Right lobe of liver (tissue), 6 donors: ENCODE data around the gene DYRK1A. TPM values are rescaled to one million over a fixed set of nuclear protein-coding genes. Genes with fewer than 3 reads are reported as not detected.
A peak's percentile ranks its signal among the peaks of the same experiment; 100 is the strongest.

Experiments used
- ATAC-seq, 4 donors: fragments of 200-7000 bp; cut with Tn5 transposase; one replicate each; pipeline ENCODE4 v1.9.1; 2020; ENCODE audit warnings: mild to moderate bottlenecking in 4 of 4, moderate library complexity in 4 of 4
- DNase-seq, 3 donors: peaks; one replicate each; pipeline ENCODE4 v3.0.0-alpha.2; 2020
- H3K27ac ChIP-seq, 3 donors: fragments of 200-600 bp; one replicate each; pipeline ENCODE4 v1.8.0; 2022
- H3K27me3 ChIP-seq, 2 donors: fragments of 200-600 bp; one replicate each; pipeline ENCODE4 v1.8.0; 2022
- H3K36me3 ChIP-seq, 4 donors: fragments of 200-600 bp; sonication (generic) in 1 of 4; one replicate each; pipeline versions ENCODE4 v1.5.1 to v1.8.0; 2017 to 2022; ENCODE audit warnings: control low read depth in 1 of 4
- H3K4me1 ChIP-seq, 4 donors: fragments of 200-600 bp; sonication (generic) in 1 of 4; one replicate each; pipeline versions ENCODE4 v1.5.1 to v1.8.0; 2017 to 2022; ENCODE audit warnings: control low read depth in 1 of 4
- H3K4me3 ChIP-seq, 3 donors: fragments of 200-600 bp; one replicate each; pipeline ENCODE4 v1.8.0; 2022
- H3K9me3 ChIP-seq, 4 donors: fragments of 200-600 bp; sonication (generic) in 1 of 4; one replicate each; pipeline versions ENCODE4 v1.5.1 to v1.8.0; 2017 to 2022; ENCODE audit warnings: control low read depth in 1 of 4
- POLR2A ChIP-seq: fragments of 450-650 bp; IDR thresholded peaks from one replicate; pipeline ENCODE4 v1.6.1; 2017; ENCODE audit warnings: antibody characterized with exemption, mild to moderate bottlenecking
- WGBS: methylation state at CpG from one replicate; pipeline ENCODE4 v1.1.6; 2018; ENCODE audit warnings: low coverage, low lambda C conversion rate; ENCODE audit not compliant: insufficient coverage; ENCODE audit errors: missing lambda C conversion rate; 5-methylcytosine and 5-hydroxymethylcytosine counted together
- intact Hi-C, 2 donors: fragments of 100-400 bp; cut with DNase I; formaldehyde crosslinking; loops; one replicate each; pipeline versions ENCODE4 v1.11.2 to v1.14.1; 2022
- total RNA-seq, 6 experiments: library from RNA; depleted of rRNA in 2 of 6; stranded (reverse); fragments of >200 nt in 2 of 6; fragmentation: NEBNext Ultra II Directional in 3 of 6; extraction: Animal tissue kit (Norgen Biotek cat#: 25700) in 3 of 6; gene quantifications; one replicate each; pipeline versions ENCODE4 v1.1.0 to v1.2.4, GENCODE V29; 2016 to 2023
- TF ChIP-seq, protein P1 (sequence below), 4 donors: fragments of 200-600 bp in 3 of 4; fragments of 450-650 bp in 1 of 4; IDR thresholded peaks; one replicate each; pipeline versions ENCODE4 v1.5.1 to v1.8.0; 2016 to 2022; ENCODE audit warnings: antibody characterized with exemption in 4 of 4, mild to moderate bottlenecking in 2 of 4
- donor health status: DM: no; HTN: yes; CAD: no.
- donor health status: DM: no; HTN: no; CAD: no.
- donor health status: DM: no; HTN: no; CAD: no.
- donor health status: DM: no; HTN: yes; CAD: no.
- donor health status: DM: no; HTN: yes; CAD: no.

DYRK1A gene
- total RNA-seq, 6 experiments from 2014 or later = 20.6 to 32.5 (median 25.7) TPM

DNA sequence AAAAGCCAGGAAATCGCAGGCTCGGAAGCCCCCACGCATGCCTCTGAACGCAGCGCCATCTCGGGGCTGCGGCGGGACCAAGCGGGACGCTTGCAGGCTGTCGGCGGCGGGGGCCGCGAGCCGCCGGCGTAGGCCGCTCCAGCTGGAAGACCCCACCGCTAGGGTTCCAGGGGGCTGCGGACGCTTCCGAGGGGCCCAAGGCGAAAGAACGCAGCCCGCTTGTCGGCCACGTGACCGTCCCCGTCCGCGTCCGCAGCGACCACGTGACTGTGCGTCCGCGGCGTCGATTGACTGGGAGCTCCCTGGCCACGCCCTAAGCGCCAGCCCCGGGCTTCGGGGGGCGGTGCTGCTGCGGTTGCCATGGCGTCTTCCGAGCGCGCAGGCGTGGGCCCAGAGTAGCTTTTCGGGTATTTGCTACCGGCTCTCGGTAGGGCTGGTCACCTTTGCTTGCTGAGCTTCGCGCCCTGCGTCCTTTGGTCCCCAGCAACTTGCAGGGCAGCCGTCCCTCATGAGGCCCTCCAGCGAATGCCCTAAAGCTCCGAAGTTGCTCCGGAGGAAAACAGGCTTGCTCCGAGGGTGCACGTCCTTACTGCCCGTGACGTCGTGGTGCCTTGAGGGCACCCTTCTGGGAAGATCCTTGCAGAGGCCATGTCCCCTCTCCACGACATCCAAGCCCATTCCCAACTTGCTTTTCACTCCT is 197.2 kb downstream of the DYRK1A start:
- intact Hi-C loops = no loop called here
- 8% methylated on average over 13 of the region's 67 CpGs for WGBS
- ATAC-seq (peak; percentile 84 to 94 (median 92)), DNase-seq (peak; percentile 95 to 97 (median 96))
- Histone ChIP-seq H3K4me3 (peak overlapping the region; percentile 83 to 93 (median 92)), H3K27me3 (no peaks in the 10 kb centered on the region), H3K9me3 (no peaks in the 10 kb centered on the region), H3K4me1 (peaks cover 0 to 34% (median 8%) of the 10 kb centered on the region in 4 donors), H3K36me3 (no peaks in the 10 kb centered on the region), H3K27ac (peak overlapping the region; percentile 75 to 95 (median 87))
- TF ChIP-seq, protein P1, sequence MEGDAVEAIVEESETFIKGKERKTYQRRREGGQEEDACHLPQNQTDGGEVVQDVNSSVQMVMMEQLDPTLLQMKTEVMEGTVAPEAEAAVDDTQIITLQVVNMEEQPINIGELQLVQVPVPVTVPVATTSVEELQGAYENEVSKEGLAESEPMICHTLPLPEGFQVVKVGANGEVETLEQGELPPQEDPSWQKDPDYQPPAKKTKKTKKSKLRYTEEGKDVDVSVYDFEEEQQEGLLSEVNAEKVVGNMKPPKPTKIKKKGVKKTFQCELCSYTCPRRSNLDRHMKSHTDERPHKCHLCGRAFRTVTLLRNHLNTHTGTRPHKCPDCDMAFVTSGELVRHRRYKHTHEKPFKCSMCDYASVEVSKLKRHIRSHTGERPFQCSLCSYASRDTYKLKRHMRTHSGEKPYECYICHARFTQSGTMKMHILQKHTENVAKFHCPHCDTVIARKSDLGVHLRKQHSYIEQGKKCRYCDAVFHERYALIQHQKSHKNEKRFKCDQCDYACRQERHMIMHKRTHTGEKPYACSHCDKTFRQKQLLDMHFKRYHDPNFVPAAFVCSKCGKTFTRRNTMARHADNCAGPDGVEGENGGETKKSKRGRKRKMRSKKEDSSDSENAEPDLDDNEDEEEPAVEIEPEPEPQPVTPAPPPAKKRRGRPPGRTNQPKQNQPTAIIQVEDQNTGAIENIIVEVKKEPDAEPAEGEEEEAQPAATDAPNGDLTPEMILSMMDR (IDR thresholded peaks at IDR 0.05) = peak; percentile 17 to 42 (median 38)
- TF ChIP-seq POLR2A = no peak

- peak overlapping the region; percentile 83 to 93 (median 92) for H3K4me3 ChIP-seq
- WGBS = 16% methylated on average over 8 of the region's 14 CpGs
- no peaks in the 10 kb centered on the region for H3K9me3 ChIP-seq
- peak overlapping the region; percentile 75 to 95 (median 87) for H3K27ac ChIP-seq
- peaks cover 0 to 34% (median 8%) of the 10 kb centered on the region in 4 donors for H3K4me1 ChIP-seq
- ATAC-seq (peak; percentile 39 to 66 (median 44)), DNase-seq (peak; percentile 59 to 78 (median 64))
- TF ChIP-seq, protein P1 (IDR thresholded peaks at IDR 0.05) = no peak
- TF ChIP-seq POLR2A = no peak
- H3K36me3 ChIP-seq = no peaks in the 10 kb centered on the region
- intact Hi-C loops = no loop called here
- H3K27me3 ChIP-seq = no peaks in the 10 kb centered on the region
Measured at GRCh38 chr21:37564341-37564923, 197.9 kb downstream of the DYRK1A start.

- no peaks in the 10 kb centered on the region for H3K27me3 ChIP-seq
- peak overlapping the region; percentile 83 to 93 (median 92) for H3K4me3 ChIP-seq
- ATAC-seq (peak in 2 of 4 donors; percentile 28 to 41), DNase-seq (peak in 1 of 3 donors; percentile 48)
- no peak for TF ChIP-seq POLR2A
- TF ChIP-seq, protein P1 (IDR thresholded peaks at IDR 0.05) = no peak
- intact Hi-C loops = no loop called here
- H3K36me3 ChIP-seq = no peaks in the 10 kb centered on the region
- no peaks in the 10 kb centered on the region for H3K9me3 ChIP-seq
- H3K27ac ChIP-seq = peak overlapping the region; percentile 75 to 95 (median 87)
- 58% methylated on average over 11 of the region's 12 CpGs for WGBS
- H3K4me1 ChIP-seq = peaks cover 0 to 33% (median 8%) of the 10 kb centered on the region in 4 donors
Measured at GRCh38 chr21:37564924-37565529, 198.5 kb downstream of the DYRK1A start.

- peak overlapping the region; percentile 75 to 95 (median 87) for H3K27ac ChIP-seq
- peak; percentile 72 for TF ChIP-seq POLR2A
- TF ChIP-seq, protein P1 (IDR thresholded peaks at IDR 0.05) = peak in 2 of 4 donors; percentile 28 to 38
- peaks cover 0 to 27% (median 8%) of the 10 kb centered on the region in 4 donors for H3K4me1 ChIP-seq
- WGBS = 40% methylated on average over 10 of the region's 14 CpGs
- H3K9me3 ChIP-seq = no peaks in the 10 kb centered on the region
- no peaks in the 10 kb centered on the region for H3K36me3 ChIP-seq
- H3K4me3 ChIP-seq = peak overlapping the region; percentile 1 to 49 (median 45)
- intact Hi-C loops = no loop called here
- ATAC-seq (peak; percentile 61 to 80 (median 70)), DNase-seq (peak in 1 of 3 donors; percentile 59)
- H3K27me3 ChIP-seq = no peaks in the 10 kb centered on the region
Measured at GRCh38 chr21:37565530-37566223, 199.1 kb downstream of the DYRK1A start.
